K562 (cell line): ENCODE measurements around the gene CCDC159. TPM values are rescaled to one million over a fixed set of nuclear protein-coding genes. Genes with fewer than 3 reads are reported as not detected.
A peak's percentile ranks its signal among the peaks of the same experiment; 100 is the strongest.

Source experiments
- CBFA2T2 ChIP-seq: fragments of 450-650 bp; conservative IDR thresholded peaks from 2 replicates; pipeline ENCODE4 v1.6.1; 2017; ENCODE audit warnings: mild to moderate bottlenecking
- EP300 ChIP-seq: IDR thresholded peaks from 2 replicates; pipeline ENCODE4 v1.6.1; 2012; ENCODE audit warnings: low read length, improper control_type of control experiment
- FOXJ3 ChIP-seq: sonication (generic); formaldehyde crosslinking; IDR thresholded peaks from 2 replicates; pipeline ENCODE4 v1.4.0; 2020; ENCODE audit warnings: mild to moderate bottlenecking, missing genetic modification reagents
- KLF13 ChIP-seq: fragments of 450-650 bp; IDR thresholded peaks from 2 replicates; pipeline ENCODE4 v1.6.1; 2016; ENCODE audit warnings: missing genetic modification characterization, low read depth, mild to moderate bottlenecking, missing compliant biosample characterization, moderate library complexity, borderline replicate concordance
- NR2F6 ChIP-seq: fragments of 450-650 bp; formaldehyde crosslinking; IDR thresholded peaks from 2 replicates; pipeline ENCODE4 v1.4.0; 2020; ENCODE audit warnings: mild to moderate bottlenecking
- NR3C1 ChIP-seq: sonication (generic); formaldehyde crosslinking; IDR thresholded peaks from 2 replicates; pipeline ENCODE4 v1.8.1; 2022; ENCODE audit warnings: missing genetic modification reagents
- RBM25 ChIP-seq: fragments of 200-400 bp; formaldehyde crosslinking; IDR thresholded peaks from 2 replicates; pipeline ENCODE4 v1.6.1; 2018; ENCODE audit warnings: low read length, low read depth, moderate library complexity; ENCODE audit not compliant: severe bottlenecking
- TSC22D4 ChIP-seq: fragments of 450-650 bp; IDR thresholded peaks from 2 replicates; pipeline ENCODE4 v1.6.1; 2016; ENCODE audit warnings: missing genetic modification characterization, missing biosample characterization, control low read depth
- ZNF408 ChIP-seq: fragments of 250-450 bp; sonication (Bioruptor Pico); IDR thresholded peaks from 2 replicates; pipeline ENCODE4 v1.4.0; 2020; ENCODE audit warnings: low read depth, mild to moderate bottlenecking, moderate library complexity
- polyA plus RNA-seq, 8 experiments: library from polyadenylated mRNA; depleted of rRNA in 4 of 8; stranded (reverse) in 5 of 8; unstranded in 3 of 8; fragments of >200 nt; fragmentation: Nextera tagmentation in 2 of 8; fragmentation: Illumina TruSeq in 1 of 8; extraction: Ambion mirVana in 2 of 8; extraction: Trizol in 1 of 8; gene quantifications; 2 replicates each; pipeline versions ENCODE4 v1.2.1 to v1.2.3, GENCODE V29; 2011 to 2014; ENCODE audit warnings: inconsistent platforms in 1 of 8, missing spikeins in 1 of 8
- total RNA-seq, 7 experiments: library from RNA; depleted of rRNA in 6 of 7; stranded (reverse); fragments of >200 nt in 6 of 7; fragmentation: Illumina TruSeq in 2 of 7; extraction: Trizol in 2 of 7; gene quantifications; 2 replicates each; pipeline versions ENCODE4 v1.2.1 to v1.2.3, GENCODE V29; 2011 to 2021; ENCODE audit warnings: low replicate concordance in 1 of 7
- TF ChIP-seq, protein P1 (sequence below): fragments of 250-450 bp; sonication (Bioruptor Pico); IDR thresholded peaks from 2 replicates; pipeline ENCODE4 v1.4.0; 2020
- TF ChIP-seq, protein P2 (sequence below): fragments of 450-650 bp; conservative IDR thresholded peaks from 2 replicates; pipeline ENCODE4 v1.6.1; 2016; ENCODE audit warnings: missing genetic modification characterization, low read depth, mild to moderate bottlenecking, missing compliant biosample characterization, moderate library complexity
- TF ChIP-seq, protein P3 (sequence below): fragments of 450-650 bp; IDR thresholded peaks from 2 replicates; pipeline ENCODE4 v1.6.1; 2016; ENCODE audit warnings: low read depth

CCDC159 gene
- total and polyA plus RNA-seq, 9 of the 15 experiments (the other 6 are each of a cell fraction or from before 2014, with no cell fraction given), result 0.68 to 10.1 (median 4.7) TPM

DNA sequence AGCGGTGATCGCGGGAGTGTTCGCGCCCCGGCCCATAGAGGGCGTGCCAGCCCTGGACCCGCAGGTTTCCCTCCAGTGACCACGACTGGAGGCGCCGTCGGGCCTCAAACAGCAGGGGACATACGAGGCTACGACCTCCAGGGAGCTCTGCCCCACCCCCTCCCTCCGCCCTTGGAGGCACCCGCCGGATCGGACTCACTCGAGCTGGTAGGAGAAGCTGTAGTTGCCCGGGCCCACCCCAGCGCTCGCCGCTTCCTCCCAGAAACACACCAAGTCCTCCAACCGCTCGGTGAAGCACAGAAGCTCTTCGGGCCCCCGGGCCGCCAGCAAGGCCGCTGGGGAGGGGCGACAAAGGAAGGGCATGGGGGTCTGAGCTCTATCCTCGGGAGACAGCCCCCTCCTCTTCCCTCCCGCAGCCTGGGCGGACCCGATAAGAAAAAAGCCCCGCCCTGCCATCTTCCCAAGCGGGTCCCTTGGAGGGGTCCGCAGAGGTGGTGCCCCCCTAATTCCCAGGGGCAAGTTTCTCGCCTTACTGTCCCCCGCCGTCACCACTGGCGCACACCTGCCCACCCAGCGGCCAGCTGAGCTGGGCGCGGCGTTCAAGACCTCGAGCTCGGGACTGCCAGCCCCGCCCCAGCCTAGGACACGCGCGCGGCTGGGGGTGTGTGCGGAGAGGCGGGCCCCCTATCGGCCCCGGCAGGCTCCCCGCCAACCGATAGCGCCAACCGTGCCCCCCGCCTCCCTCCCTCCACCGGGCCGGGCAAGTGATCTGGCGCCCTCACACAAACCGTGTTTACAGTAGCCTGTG, 36.8 kb downstream of the CCDC159 start (continued):
- TF ChIP-seq, protein P1, sequence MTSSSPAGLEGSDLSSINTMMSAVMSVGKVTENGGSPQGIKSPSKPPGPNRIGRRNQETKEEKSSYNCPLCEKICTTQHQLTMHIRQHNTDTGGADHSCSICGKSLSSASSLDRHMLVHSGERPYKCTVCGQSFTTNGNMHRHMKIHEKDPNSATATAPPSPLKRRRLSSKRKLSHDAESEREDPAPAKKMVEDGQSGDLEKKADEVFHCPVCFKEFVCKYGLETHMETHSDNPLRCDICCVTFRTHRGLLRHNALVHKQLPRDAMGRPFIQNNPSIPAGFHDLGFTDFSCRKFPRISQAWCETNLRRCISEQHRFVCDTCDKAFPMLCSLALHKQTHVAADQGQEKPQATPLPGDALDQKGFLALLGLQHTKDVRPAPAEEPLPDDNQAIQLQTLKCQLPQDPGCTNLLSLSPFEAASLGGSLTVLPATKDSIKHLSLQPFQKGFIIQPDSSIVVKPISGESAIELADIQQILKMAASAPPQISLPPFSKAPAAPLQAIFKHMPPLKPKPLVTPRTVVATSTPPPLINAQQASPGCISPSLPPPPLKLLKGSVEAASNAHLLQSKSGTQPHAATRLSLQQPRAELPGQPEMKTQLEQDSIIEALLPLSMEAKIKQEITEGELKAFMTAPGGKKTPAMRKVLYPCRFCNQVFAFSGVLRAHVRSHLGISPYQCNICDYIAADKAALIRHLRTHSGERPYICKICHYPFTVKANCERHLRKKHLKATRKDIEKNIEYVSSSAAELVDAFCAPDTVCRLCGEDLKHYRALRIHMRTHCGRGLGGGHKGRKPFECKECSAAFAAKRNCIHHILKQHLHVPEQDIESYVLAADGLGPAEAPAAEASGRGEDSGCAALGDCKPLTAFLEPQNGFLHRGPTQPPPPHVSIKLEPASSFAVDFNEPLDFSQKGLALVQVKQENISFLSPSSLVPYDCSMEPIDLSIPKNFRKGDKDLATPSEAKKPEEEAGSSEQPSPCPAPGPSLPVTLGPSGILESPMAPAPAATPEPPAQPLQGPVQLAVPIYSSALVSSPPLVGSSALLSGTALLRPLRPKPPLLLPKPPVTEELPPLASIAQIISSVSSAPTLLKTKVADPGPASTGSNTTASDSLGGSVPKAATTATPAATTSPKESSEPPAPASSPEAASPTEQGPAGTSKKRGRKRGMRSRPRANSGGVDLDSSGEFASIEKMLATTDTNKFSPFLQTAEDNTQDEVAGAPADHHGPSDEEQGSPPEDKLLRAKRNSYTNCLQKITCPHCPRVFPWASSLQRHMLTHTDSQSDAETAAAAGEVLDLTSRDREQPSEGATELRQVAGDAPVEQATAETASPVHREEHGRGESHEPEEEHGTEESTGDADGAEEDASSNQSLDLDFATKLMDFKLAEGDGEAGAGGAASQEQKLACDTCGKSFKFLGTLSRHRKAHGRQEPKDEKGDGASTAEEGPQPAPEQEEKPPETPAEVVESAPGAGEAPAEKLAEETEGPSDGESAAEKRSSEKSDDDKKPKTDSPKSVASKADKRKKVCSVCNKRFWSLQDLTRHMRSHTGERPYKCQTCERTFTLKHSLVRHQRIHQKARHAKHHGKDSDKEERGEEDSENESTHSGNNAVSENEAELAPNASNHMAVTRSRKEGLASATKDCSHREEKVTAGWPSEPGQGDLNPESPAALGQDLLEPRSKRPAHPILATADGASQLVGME, result no peak
- TF ChIP-seq CBFA2T2, result peak; percentile 71
- no peak for TF ChIP-seq NR3C1 (CRISPR knock-in tag)
- TF ChIP-seq RBM25, result peak; percentile 32
- TF ChIP-seq, protein P2, sequence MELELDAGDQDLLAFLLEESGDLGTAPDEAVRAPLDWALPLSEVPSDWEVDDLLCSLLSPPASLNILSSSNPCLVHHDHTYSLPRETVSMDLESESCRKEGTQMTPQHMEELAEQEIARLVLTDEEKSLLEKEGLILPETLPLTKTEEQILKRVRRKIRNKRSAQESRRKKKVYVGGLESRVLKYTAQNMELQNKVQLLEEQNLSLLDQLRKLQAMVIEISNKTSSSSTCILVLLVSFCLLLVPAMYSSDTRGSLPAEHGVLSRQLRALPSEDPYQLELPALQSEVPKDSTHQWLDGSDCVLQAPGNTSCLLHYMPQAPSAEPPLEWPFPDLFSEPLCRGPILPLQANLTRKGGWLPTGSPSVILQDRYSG (tag), result no peak
- peak; percentile 60 for TF ChIP-seq KLF13
- TF ChIP-seq EP300, result 0 out of 2 replicates have a peak, but pooled peaks have one; percentile 5
- no peak for TF ChIP-seq ZNF408
- no peak for TF ChIP-seq FOXJ3 (CRISPR knock-in tag)
- no peak for TF ChIP-seq NR2F6 (CRISPR knock-in tag)
- TF ChIP-seq TSC22D4, result no peak
- TF ChIP-seq, protein P3, sequence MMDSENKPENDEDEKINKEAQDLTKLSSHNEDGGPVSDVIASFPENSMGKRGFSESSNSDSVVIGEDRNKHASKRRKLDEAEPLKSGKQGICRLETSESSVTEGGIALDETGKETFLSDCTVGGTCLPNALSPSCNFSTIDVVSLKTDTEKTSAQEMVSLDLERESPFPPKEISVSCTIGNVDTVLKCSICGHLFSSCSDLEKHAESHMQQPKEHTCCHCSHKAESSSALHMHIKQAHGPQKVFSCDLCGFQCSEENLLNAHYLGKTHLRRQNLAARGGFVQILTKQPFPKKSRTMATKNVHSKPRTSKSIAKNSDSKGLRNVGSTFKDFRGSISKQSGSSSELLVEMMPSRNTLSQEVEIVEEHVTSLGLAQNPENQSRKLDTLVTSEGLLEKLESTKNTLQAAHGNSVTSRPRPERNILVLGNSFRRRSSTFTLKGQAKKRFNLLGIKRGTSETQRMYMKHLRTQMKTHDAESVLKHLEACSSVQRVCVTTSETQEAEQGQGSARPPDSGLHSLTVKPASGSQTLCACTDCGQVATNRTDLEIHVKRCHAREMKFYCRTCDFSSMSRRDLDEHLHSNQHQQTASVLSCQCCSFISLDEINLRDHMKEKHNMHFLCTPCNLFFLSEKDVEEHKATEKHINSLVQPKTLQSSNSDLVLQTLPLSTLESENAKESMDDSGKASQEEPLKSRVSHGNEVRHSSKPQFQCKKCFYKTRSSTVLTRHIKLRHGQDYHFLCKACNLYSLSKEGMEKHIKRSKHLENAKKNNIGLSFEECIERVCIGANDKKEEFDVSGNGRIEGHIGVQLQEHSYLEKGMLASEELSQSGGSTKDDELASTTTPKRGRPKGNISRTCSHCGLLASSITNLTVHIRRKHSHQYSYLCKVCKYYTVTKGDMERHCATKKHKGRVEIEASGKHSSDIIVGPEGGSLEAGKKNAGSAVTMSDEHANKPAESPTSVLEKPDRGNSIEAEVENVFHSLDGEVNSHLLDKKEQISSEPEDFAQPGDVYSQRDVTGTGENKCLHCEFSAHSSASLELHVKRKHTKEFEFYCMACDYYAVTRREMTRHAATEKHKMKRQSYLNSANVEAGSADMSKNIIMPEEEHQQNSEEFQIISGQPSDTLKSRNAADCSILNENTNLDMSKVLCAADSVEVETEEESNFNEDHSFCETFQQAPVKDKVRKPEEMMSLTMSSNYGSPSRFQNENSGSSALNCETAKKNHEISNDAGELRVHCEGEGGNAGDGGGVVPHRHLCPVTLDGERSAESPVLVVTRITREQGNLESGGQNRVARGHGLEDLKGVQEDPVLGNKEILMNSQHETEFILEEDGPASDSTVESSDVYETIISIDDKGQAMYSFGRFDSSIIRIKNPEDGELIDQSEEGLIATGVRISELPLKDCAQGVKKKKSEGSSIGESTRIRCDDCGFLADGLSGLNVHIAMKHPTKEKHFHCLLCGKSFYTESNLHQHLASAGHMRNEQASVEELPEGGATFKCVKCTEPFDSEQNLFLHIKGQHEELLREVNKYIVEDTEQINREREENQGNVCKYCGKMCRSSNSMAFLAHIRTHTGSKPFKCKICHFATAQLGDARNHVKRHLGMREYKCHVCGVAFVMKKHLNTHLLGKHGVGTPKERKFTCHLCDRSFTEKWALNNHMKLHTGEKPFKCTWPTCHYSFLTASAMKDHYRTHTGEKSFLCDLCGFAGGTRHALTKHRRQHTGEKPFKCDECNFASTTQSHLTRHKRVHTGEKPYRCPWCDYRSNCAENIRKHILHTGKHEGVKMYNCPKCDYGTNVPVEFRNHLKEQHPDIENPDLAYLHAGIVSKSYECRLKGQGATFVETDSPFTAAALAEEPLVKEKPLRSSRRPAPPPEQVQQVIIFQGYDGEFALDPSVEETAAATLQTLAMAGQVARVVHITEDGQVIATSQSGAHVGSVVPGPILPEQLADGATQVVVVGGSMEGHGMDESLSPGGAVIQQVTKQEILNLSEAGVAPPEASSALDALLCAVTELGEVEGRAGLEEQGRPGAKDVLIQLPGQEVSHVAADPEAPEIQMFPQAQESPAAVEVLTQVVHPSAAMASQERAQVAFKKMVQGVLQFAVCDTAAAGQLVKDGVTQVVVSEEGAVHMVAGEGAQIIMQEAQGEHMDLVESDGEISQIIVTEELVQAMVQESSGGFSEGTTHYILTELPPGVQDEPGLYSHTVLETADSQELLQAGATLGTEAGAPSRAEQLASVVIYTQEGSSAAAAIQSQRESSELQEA, result no peak
